IMR-90 (cell line): ENCODE results near the gene TMEM92. TPM values are rescaled to one million over a fixed set of nuclear protein-coding genes. Genes with fewer than 3 reads are reported as not detected.

Source experiments
- ATAC-seq: fragments of 200-7000 bp; cut with Tn5 transposase; 2 replicates; pipeline ENCODE4 v1.9.1; 2020; ENCODE audit warnings: low read depth, mild to moderate bottlenecking, moderate library complexity
- BruUV-seq: library from RNA; stranded (reverse); fragments of 400-500 nt; replicated peaks from 2 replicates; lab custom pipeline; 2021; lab: Mats Ljungman, UMichigan
- CTCF ChIA-PET: fragments of 300-600 bp; formaldehyde crosslinking; extraction: SDS; loops from one replicate; lab custom pipeline; 2021; ENCODE audit warnings: antibody characterized with exemption; lab: Yijun Ruan, JAX
- POLR2A ChIA-PET: fragments of 300-600 bp; sonication (Branson Sonifier 250); formaldehyde crosslinking; loops from one replicate; lab custom pipeline; 2022; ENCODE audit warnings: antibody characterized with exemption; ENCODE audit not compliant: unreplicated experiment; lab: Charles Lee
- DNase-seq: peaks from one replicate; pipeline ENCODE4 v3.0.0; 2013
- H2AFZ ChIP-seq: replicated peaks from 2 replicates; pipeline ENCODE3; 2013; ENCODE audit warnings: low read length, mild to moderate bottlenecking; ENCODE audit not compliant: poor library complexity
- H2AK5ac ChIP-seq: 2 replicates; pipeline ENCODE4 v1.6.1; 2013; ENCODE audit warnings: low read depth, low read length, inconsistent platforms
- H2AK9ac ChIP-seq: replicated peaks from 2 replicates; pipeline ENCODE3; 2013; ENCODE audit warnings: mild to moderate bottlenecking, low read depth, low read length, moderate library complexity; ENCODE audit not compliant: poor library complexity
- H2BK120ac ChIP-seq: 2 replicates; pipeline ENCODE4 v1.6.1; 2013; ENCODE audit warnings: low read depth, low read length, inconsistent platforms
- H2BK15ac ChIP-seq: 3 replicates; pipeline ENCODE4 v1.6.1; 2013; ENCODE audit warnings: low read depth, low read length, inconsistent platforms
- H2BK20ac ChIP-seq: 2 replicates; pipeline ENCODE4 v1.6.1; 2013; ENCODE audit warnings: low read depth, mild to moderate bottlenecking, inconsistent platforms, low read length, moderate library complexity
- H2BK5ac ChIP-seq: 2 replicates; pipeline ENCODE4 v1.6.1; 2013; ENCODE audit warnings: mild to moderate bottlenecking, low read depth, low read length, inconsistent platforms; ENCODE audit not compliant: poor library complexity, severe bottlenecking
- H3K14ac ChIP-seq: replicated peaks from 2 replicates; pipeline ENCODE4 v1.6.1; 2013; ENCODE audit warnings: low read depth, low read length, inconsistent platforms
- H3K18ac ChIP-seq: 2 replicates; pipeline ENCODE4 v1.6.1; 2013; ENCODE audit warnings: low read depth, low read length, control low read depth
- H3K23ac ChIP-seq: 2 replicates; pipeline ENCODE4 v1.6.1; 2013; ENCODE audit warnings: low read depth, low read length, inconsistent platforms
- H3K27ac ChIP-seq: 2 replicates; pipeline ENCODE4 v1.5.1; 2013; ENCODE audit warnings: mild to moderate bottlenecking, control low read depth, low read length; ENCODE audit not compliant: insufficient read depth
- H3K27me3 ChIP-seq: 2 replicates; pipeline ENCODE4 v1.6.1; 2013; ENCODE audit warnings: low read length; ENCODE audit not compliant: control insufficient read depth, insufficient read depth
- H3K36me3 ChIP-seq: 2 replicates; pipeline ENCODE4 v1.6.1; 2013; ENCODE audit warnings: low read length, mixed read lengths; ENCODE audit not compliant: control insufficient read depth, insufficient read depth
- H3K4ac ChIP-seq: 2 replicates; pipeline ENCODE4 v1.6.1; 2013; ENCODE audit warnings: low read depth, low read length, inconsistent platforms
- H3K4me1 ChIP-seq: 2 replicates; pipeline ENCODE4 v1.6.1; 2013; ENCODE audit warnings: low read length, mixed read lengths; ENCODE audit not compliant: control insufficient read depth, insufficient read depth
- H3K4me2 ChIP-seq: 2 replicates; pipeline ENCODE4 v1.6.1; 2013; ENCODE audit warnings: low read depth, mild to moderate bottlenecking, control low read depth, low read length, moderate library complexity
- H3K4me3 ChIP-seq: 2 replicates; pipeline ENCODE4 v1.5.1; 2013; ENCODE audit warnings: low read depth, mild to moderate bottlenecking, control low read depth, low read length, moderate library complexity; ENCODE audit not compliant: insufficient read depth
- H3K56ac ChIP-seq: 2 replicates; pipeline ENCODE4 v1.6.1; 2013; ENCODE audit warnings: low read length, inconsistent platforms; ENCODE audit not compliant: insufficient read depth; ENCODE audit errors: extremely low read depth
- H3K79me1 ChIP-seq, 2 experiments: 2 replicates each; pipeline ENCODE4 v1.6.1; 2013; ENCODE audit warnings: low read length in 2 of 2, inconsistent platforms in 1 of 2, low read depth in 1 of 2
- H3K9ac ChIP-seq: 2 replicates; pipeline ENCODE4 v1.6.1; 2013; ENCODE audit warnings: low read depth, low read length, control low read depth
- H3K9me1 ChIP-seq: 2 replicates; pipeline ENCODE4 v1.6.1; 2013; ENCODE audit warnings: low read length, inconsistent platforms; ENCODE audit not compliant: insufficient read depth
- H3K9me3 ChIP-seq: 2 replicates; pipeline ENCODE4 v1.6.1; 2013; ENCODE audit warnings: low read length; ENCODE audit not compliant: control insufficient read depth, insufficient read depth
- H4K20me1 ChIP-seq: 2 replicates; pipeline ENCODE4 v1.6.1; 2013; ENCODE audit warnings: low read length, inconsistent platforms; ENCODE audit not compliant: insufficient read depth
- H4K5ac ChIP-seq: 2 replicates; pipeline ENCODE4 v1.6.1; 2013; ENCODE audit warnings: mild to moderate bottlenecking, low read depth, low read length, control low read depth
- H4K8ac ChIP-seq, 2 experiments: 2 replicates each; pipeline ENCODE4 v1.6.1; 2013; ENCODE audit warnings: low read depth in 2 of 2, low read length in 2 of 2, control low read depth in 1 of 2, inconsistent platforms in 1 of 2
- H4K91ac ChIP-seq: 2 replicates; pipeline ENCODE4 v1.6.1; 2013; ENCODE audit warnings: low read depth, low read length, inconsistent platforms; ENCODE audit not compliant: insufficient read depth
- BHLHE40 ChIP-seq: fragments of 150-350 bp; IDR thresholded peaks from 2 replicates; pipeline ENCODE4 v1.6.1; 2016; ENCODE audit warnings: mild to moderate bottlenecking, low read depth, low read length
- MAFK ChIP-seq: IDR thresholded peaks from 2 replicates; pipeline ENCODE4 v1.6.1; 2012; ENCODE audit warnings: low read depth, low read length, improper control_type of control experiment
- MAZ ChIP-seq: IDR thresholded peaks from 2 replicates; pipeline ENCODE4 v1.6.1; 2012; ENCODE audit warnings: low read depth, mild to moderate bottlenecking, low read length, improper control_type of control experiment, moderate library complexity, borderline replicate concordance
- MXI1 ChIP-seq: IDR thresholded peaks from 2 replicates; pipeline ENCODE4 v1.6.1; 2012; ENCODE audit warnings: low read depth, mild to moderate bottlenecking, low read length, moderate library complexity, borderline replicate concordance
- NFE2L2 ChIP-seq: fragments of 150-350 bp; IDR thresholded peaks from 2 replicates; pipeline ENCODE4 v1.6.1; 2016; ENCODE audit warnings: low read depth, mild to moderate bottlenecking, low read length
- RAD21 ChIP-seq: IDR thresholded peaks from 2 replicates; pipeline ENCODE4 v1.6.1; 2012; ENCODE audit warnings: low read length, improper control_type of control experiment
- RCOR1 ChIP-seq: IDR thresholded peaks from 2 replicates; pipeline ENCODE4 v1.6.1; 2012; ENCODE audit warnings: mild to moderate bottlenecking, low read length, improper control_type of control experiment; ENCODE audit not compliant: insufficient replicate concordance
- SMC3 ChIP-seq: fragments of 150-350 bp; IDR thresholded peaks from 2 replicates; pipeline ENCODE4 v1.6.1; 2016; ENCODE audit warnings: low read depth, mild to moderate bottlenecking, antibody characterized with exemption, low read length, moderate library complexity
- WGBS, 2 experiments: methylation state at CpG; one replicate each; pipeline versions ENCODE4 v1.1.5 to v1.1.7; 2013; ENCODE audit warnings: missing lambda C conversion rate in 2 of 2; ENCODE audit not compliant: insufficient read length in 1 of 2; ENCODE audit errors: extremely low coverage in 2 of 2; 5-methylcytosine and 5-hydroxymethylcytosine counted together
- dilution Hi-C: fragments of 300-500 bp; cut with HindIII; formaldehyde crosslinking; loops from one replicate; pipeline ENCODE4 v1.14.3; 2018; ENCODE audit warnings: low sequenced_read_pairs; ENCODE audit not compliant: unreplicated experiment
- in situ Hi-C: fragments of 300-500 bp; cut with MboI; formaldehyde crosslinking; loops from 3 replicates; pipeline ENCODE4 v1.14.3; 2019; ENCODE audit warnings: low sequenced_read_pairs, inconsistent platforms, mixed read lengths
- intact Hi-C: fragments of 100-400 bp; cut with micrococcal nuclease; formaldehyde crosslinking; loops from 2 replicates; pipeline ENCODE4 v1.10.0; 2022
- polyA plus RNA-seq, 3 experiments: library from polyadenylated mRNA; depleted of rRNA; stranded (reverse); fragments of >200 nt; gene quantifications; 2 replicates each; pipeline ENCODE4 v1.2.3, GENCODE V29; 2012; ENCODE audit warnings: low replicate concordance in 1 of 3
- total RNA-seq: library from RNA; depleted of rRNA; stranded (reverse); fragments of >200 nt; gene quantifications from 2 replicates; pipeline ENCODE4 v1.2.3, GENCODE V29; 2012
- TF ChIP-seq, protein P1 (sequence below): conservative IDR thresholded peaks from 2 replicates; pipeline ENCODE4 v1.5.1; 2012; ENCODE audit warnings: mild to moderate bottlenecking, low read depth, low read length, improper control_type of control experiment
- TF ChIP-seq, protein P2 (sequence below): fragments of 150-350 bp; IDR thresholded peaks from 2 replicates; pipeline ENCODE4 v1.6.1; 2017; ENCODE audit warnings: mild to moderate bottlenecking, antibody characterized with exemption, low read length, low read depth

TMEM92 gene
- total and polyA plus RNA-seq, 2 of the 4 experiments (the other 2 are of a cell fraction) = 0.18 to 1.7 TPM

DNA sequence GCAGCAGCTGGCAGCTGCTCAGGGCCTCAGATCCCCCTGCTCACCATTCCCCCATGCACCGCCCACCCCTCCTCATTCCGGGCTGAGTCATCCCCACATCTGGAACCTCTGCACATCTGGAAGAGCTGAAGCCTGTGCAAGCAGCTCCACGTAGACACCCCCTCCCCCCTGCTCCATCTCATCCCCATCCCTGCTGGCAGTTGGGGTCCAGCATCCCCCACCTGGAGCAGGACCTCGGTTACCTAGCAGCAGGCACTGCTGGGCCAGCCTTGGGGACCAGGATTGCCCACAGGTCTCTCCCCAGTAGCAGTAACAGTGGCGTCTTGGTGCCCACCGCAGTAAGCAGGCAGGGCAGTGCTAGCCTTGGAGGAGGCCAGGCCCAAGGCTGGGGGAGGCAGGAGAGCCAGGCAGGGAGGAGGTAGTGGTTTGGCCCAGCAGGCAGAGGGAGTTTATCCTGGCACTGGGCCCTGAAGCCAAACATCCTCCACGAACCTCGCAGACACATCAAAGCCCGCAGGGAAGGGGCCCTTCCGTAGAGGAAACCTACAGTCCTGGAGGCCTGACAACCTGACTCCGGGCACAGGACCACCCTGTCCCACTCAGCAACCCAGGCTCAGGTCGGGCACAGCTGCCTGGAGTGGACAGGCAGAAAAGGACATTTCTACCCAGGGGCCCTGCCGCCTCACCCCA is 7.7 kb upstream of the TMEM92 start:
- Histone ChIP-seq H4K20me1 (no peaks in the 10 kb centered on the region), H3K18ac (peak overlapping the region; percentile 92), H3K79me1 (peaks cover 15 to 76% of the 10 kb centered on the region in 2 experiments), H4K8ac (peak overlapping the region; percentile 29 to 95; a peak in 3 of 4 replicates), H4K91ac (peak overlapping the region; percentile 99), H3K36me3 (no peaks in the 10 kb centered on the region), H3K14ac (peak overlapping the region; percentile 94), H2BK15ac (peak overlapping the region; percentile 100; the same call in 2 of the 3 replicates), H3K23ac (peak overlapping the region; percentile 88), H3K56ac (peak overlapping the region; percentile 81), H2BK5ac (peak overlapping the region; percentile 91), H2AK9ac (peak overlapping the region; percentile 99), H3K4me3 (peak overlapping the region; percentile 4; the same call in 1 of the 2 replicates), H3K4me1 (peaks cover 72% of the 10 kb centered on the region), H4K5ac (peak overlapping the region; percentile 81), H2AFZ (peak overlapping the region; percentile 90), H3K9me1 (peaks cover 57% of the 10 kb centered on the region), H3K4ac (peak overlapping the region; percentile 98), H3K9ac (peak overlapping the region; percentile 57), H3K27me3 (no peaks in the 10 kb centered on the region), H2BK120ac (peak overlapping the region; percentile 99), H3K9me3 (no peaks in the 10 kb centered on the region), H3K27ac (peak overlapping the region; percentile 88), H2AK5ac (peak overlapping the region; percentile 99), H3K4me2 (peak overlapping the region; percentile 69), H2BK20ac (peak overlapping the region; percentile 97)
- ATAC-seq (peak; percentile 52), DNase-seq (peak; percentile 88)
- ChIA-PET CTCF (interaction anchor here (0.7 to 1.8 kb wide), 2 partner anchors 54 to 66 kb away, joined by 3 to 7 read pairs; no protein-coding TSS in a partner anchor), POLR2A (interaction anchor here (0.6 to 6.5 kb wide), 5 partner anchors 54 to 115 kb away, joined by 4 to 149 read pairs (median 5); partner anchors contain the start of gene COL1A1)
- no TSS peak for BruUV-seq
- WGBS, 2 experiments = 0% methylated on average over 2 of the region's 13 CpGs; no CpG with 5 or more reads in 1 of the 2 experiments
- in situ Hi-C loops (no loop called here), dilution Hi-C loops (no loop called here), intact Hi-C loops (loop anchor here (1.0 kb wide), 1 partner anchor 47 kb away; no protein-coding TSS in a partner anchor)
- peak; percentile 47; the same call in 1 of the 2 replicates for TF ChIP-seq BHLHE40
- TF ChIP-seq RCOR1 = no peak
- no peak for TF ChIP-seq MAZ
- TF ChIP-seq, protein P1, sequence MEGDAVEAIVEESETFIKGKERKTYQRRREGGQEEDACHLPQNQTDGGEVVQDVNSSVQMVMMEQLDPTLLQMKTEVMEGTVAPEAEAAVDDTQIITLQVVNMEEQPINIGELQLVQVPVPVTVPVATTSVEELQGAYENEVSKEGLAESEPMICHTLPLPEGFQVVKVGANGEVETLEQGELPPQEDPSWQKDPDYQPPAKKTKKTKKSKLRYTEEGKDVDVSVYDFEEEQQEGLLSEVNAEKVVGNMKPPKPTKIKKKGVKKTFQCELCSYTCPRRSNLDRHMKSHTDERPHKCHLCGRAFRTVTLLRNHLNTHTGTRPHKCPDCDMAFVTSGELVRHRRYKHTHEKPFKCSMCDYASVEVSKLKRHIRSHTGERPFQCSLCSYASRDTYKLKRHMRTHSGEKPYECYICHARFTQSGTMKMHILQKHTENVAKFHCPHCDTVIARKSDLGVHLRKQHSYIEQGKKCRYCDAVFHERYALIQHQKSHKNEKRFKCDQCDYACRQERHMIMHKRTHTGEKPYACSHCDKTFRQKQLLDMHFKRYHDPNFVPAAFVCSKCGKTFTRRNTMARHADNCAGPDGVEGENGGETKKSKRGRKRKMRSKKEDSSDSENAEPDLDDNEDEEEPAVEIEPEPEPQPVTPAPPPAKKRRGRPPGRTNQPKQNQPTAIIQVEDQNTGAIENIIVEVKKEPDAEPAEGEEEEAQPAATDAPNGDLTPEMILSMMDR = peak; percentile 30; the same call in 1 of the 2 replicates
- TF ChIP-seq NFE2L2 = no peak
- TF ChIP-seq MAFK = no peak
- peak; percentile 43 for TF ChIP-seq SMC3
- 0 out of 2 replicates have a peak, but pooled peaks have one; percentile 18 for TF ChIP-seq RAD21
- TF ChIP-seq, protein P2, sequence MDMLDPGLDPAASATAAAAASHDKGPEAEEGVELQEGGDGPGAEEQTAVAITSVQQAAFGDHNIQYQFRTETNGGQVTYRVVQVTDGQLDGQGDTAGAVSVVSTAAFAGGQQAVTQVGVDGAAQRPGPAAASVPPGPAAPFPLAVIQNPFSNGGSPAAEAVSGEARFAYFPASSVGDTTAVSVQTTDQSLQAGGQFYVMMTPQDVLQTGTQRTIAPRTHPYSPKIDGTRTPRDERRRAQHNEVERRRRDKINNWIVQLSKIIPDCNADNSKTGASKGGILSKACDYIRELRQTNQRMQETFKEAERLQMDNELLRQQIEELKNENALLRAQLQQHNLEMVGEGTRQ = no peak
- no peak for TF ChIP-seq MXI1
